Measurements from ENCODE around the gene CEP57L1. TPM values are rescaled to one million over a fixed set of nuclear protein-coding genes. Genes with fewer than 3 reads are reported as not detected.
A peak's percentile ranks its signal among the peaks of the same experiment; 100 is the strongest.
"Not testable (repeated sequence)": the region's sequence is repeated elsewhere in the genome, so short reads cannot be mapped to it uniquely, and the experiment has no call there.

CEP57L1 gene
- total RNA-seq, 1 donor from 2014 or later = 11.5 TPM

GRCh38 chr6:109105681-109106080, 10.4 kb downstream of the CEP57L1 start:
- DNase-seq (ENCODE audit: low spot score) = no peak

- not testable (repeated sequence) for DNase-seq (ENCODE audit: low spot score)
Measured at GRCh38 chr6:109109663-109110062, 14.4 kb downstream of the CEP57L1 start.

GRCh38 chr6:109112663-109113062, 17.4 kb downstream of the CEP57L1 start:
- not testable (repeated sequence) for DNase-seq (ENCODE audit: low spot score)

GRCh38 chr6:109117346-109118035, 22.2 kb downstream of the CEP57L1 start:
- no peak for DNase-seq (ENCODE audit: low spot score)

GRCh38 chr6:109118337-109118736, 23.0 kb downstream of the CEP57L1 start:
- DNase-seq (ENCODE audit: low spot score) = no peak

GRCh38 chr6:109118871-109119354, 23.6 kb downstream of the CEP57L1 start:
- DNase-seq (ENCODE audit: low spot score) = no peak

GRCh38 chr6:109121411-109121810, 26.1 kb downstream of the CEP57L1 start:
- DNase-seq (ENCODE audit: low spot score) = no peak

GRCh38 chr6:109124219-109124618, 28.9 kb downstream of the CEP57L1 start:
- DNase-seq (ENCODE audit: low spot score) = no peak

- no peak for DNase-seq (ENCODE audit: low spot score)
Measured at GRCh38 chr6:109125504-109125903, 30.2 kb downstream of the CEP57L1 start.

GRCh38 chr6:109130065-109130464, 34.8 kb downstream of the CEP57L1 start:
- DNase-seq (ENCODE audit: low spot score) = no peak

GRCh38 chr6:109135600-109135999, 40.3 kb downstream of the CEP57L1 start:
- not testable (repeated sequence) for DNase-seq (ENCODE audit: low spot score)

GRCh38 chr6:109136039-109136438, 40.7 kb downstream of the CEP57L1 start:
- not testable (repeated sequence) for DNase-seq (ENCODE audit: low spot score)

- DNase-seq (ENCODE audit: low spot score) = not testable (repeated sequence)
Measured at GRCh38 chr6:109136530-109136929, 41.2 kb downstream of the CEP57L1 start.

GRCh38 chr6:109139109-109139508, 43.8 kb downstream of the CEP57L1 start:
- no peak for DNase-seq (ENCODE audit: low spot score)

- not testable (repeated sequence) for DNase-seq (ENCODE audit: low spot score)
Measured at GRCh38 chr6:109142067-109142466, 46.8 kb downstream of the CEP57L1 start.

- no peak for DNase-seq (ENCODE audit: low spot score)
Measured at GRCh38 chr6:109143191-109143590, 47.9 kb downstream of the CEP57L1 start.

- not testable (repeated sequence) for DNase-seq (ENCODE audit: low spot score)
Measured at GRCh38 chr6:109148251-109148650, 52.9 kb downstream of the CEP57L1 start.

- DNase-seq (ENCODE audit: low spot score) = not testable (repeated sequence)
Measured at GRCh38 chr6:109148716-109149115, 53.4 kb downstream of the CEP57L1 start.

- DNase-seq (ENCODE audit: low spot score) = no peak
Measured at GRCh38 chr6:109153752-109154151, 58.4 kb downstream of the CEP57L1 start.

GRCh38 chr6:109164331-109164730, 69.0 kb downstream of the CEP57L1 start:
- no peak for DNase-seq (ENCODE audit: low spot score)

GRCh38 chr6:109165392-109165974, 70.2 kb downstream of the CEP57L1 start:
- peak; percentile 58 for DNase-seq (ENCODE audit: low spot score)

- DNase-seq (ENCODE audit: low spot score) = no peak
Measured at GRCh38 chr6:109166673-109167072, 71.4 kb downstream of the CEP57L1 start.

- no peak for DNase-seq (ENCODE audit: low spot score)
Measured at GRCh38 chr6:109167562-109167961, 72.3 kb downstream of the CEP57L1 start.

Measured in mucosa of gallbladder (tissue), 1 donor.